CD4-positive, alpha-beta T cell treated with Interferon alpha-2 for 1 hour (primary cell): Measurements from ENCODE around the gene COLEC11.
"Not testable (repeated sequence)": the region's sequence is repeated elsewhere in the genome, so short reads cannot be mapped to it uniquely, and the experiment has no call there.

Source experiments
- DNase-seq, 2 donors: peaks; one replicate each; pipeline ENCODE4 v3.0.0-alpha.2; 2020 to 2022

Gene COLEC11

GRCh38 chr2:3626118-3626811 is 31.4 kb downstream of the COLEC11 start:
- no peak for DNase-seq

GRCh38 chr2:3626812-3627499 is 32.0 kb downstream of the COLEC11 start:
- DNase-seq, result no peak

- DNase-seq, result no peak
Measured at GRCh38 chr2:3627500-3628100, 32.7 kb downstream of the COLEC11 start.

GRCh38 chr2:3628241-3628679 is 33.3 kb downstream of the COLEC11 start:
- no peak for DNase-seq

DNA sequence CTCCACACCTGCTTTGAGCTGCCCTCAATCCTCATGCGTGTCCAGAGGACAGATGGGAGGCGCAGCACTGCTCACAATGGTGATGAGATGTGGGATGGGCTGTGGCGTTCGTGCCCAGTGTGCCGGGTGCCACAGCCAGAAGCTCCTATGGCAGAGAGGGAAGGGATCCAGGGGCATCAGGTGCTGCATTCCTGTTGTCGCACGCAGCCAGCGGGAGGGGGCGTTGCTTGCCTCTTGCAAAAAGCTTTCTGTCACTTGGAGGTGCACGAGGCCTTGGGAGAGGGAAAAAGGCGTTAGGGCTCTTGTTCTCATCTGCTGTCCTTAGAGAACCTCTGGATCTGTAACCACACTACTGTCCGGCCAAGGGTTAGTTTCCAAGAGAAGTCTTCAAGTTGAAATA is 33.9 kb downstream of the COLEC11 start:
- DNase-seq, result no peak

GRCh38 chr2:3630631-3631030 is 35.7 kb downstream of the COLEC11 start:
- no peak for DNase-seq

DNA sequence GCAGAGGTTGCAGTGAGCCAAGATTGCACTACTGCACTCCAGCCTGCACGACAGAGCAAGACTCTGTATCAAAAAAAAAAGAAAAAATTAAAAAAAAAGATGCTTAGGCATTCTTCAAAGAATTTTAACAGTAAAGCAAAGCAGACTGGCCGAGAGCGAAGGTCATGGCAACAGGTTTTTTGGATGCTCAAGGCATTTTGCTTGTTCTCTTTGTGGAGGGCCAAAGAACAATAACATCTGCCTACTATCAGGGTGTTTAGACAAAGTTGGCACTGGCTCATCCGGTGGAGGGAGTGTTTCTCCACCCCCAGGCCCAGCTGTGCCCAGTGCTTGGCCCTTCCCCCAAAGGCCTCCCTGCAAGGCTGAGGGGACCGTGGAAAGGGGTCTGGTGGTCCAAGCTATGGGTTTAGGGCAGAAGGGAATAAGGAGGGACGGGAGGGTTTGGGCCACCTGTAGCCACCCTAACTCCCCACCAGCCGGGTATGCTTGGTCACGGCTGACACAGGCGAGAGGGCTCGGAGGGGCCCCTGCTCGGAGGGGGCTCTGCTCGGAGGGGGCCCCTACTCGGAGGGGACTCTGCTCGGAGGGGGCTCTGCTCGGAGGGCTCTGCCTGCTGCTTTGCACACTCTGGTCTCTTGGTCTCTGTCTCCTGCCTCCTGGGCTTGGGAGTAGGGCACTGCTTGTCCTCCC is 36.4 kb downstream of the COLEC11 start:
- no peak for DNase-seq

DNA sequence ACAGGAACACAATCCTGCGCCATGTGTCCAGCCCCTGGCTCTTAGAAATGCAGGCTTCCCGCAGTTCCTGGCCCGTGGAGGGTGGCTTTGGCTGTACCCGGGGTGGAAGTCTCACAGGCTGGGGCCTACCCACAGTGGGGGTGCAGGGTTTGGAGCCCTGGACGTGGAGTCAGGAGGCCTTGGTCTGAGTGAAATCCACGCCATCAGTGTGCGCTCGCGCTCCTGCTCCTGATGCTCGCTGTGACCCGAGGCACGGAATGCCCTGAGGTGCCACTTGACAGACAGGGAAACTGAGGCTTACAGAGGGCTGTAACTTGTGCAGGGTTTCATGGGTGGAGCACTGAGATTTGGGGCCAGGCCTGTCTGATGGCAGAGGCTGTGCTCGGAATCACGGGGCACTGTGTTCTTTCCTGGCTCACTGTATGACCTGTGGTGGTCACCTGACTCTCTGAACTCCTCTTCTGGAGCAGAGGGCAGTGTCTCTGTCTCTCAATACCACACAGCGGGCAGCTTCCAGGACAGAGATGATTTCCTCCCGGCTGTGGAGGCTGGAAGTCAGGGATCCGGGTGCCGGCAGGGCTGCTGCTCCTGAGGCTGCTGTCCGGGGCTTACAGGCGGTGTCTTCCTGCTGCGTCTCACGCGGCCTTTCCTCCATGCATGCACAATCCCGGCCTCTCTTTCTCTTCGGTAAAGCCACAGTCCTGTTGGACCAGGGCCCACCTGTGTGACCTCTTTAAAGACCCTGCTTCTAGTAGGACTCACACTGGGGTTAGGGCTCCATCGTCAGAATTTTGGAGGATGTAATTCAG is 37.1 kb downstream of the COLEC11 start:
- no peak for DNase-seq

DNA sequence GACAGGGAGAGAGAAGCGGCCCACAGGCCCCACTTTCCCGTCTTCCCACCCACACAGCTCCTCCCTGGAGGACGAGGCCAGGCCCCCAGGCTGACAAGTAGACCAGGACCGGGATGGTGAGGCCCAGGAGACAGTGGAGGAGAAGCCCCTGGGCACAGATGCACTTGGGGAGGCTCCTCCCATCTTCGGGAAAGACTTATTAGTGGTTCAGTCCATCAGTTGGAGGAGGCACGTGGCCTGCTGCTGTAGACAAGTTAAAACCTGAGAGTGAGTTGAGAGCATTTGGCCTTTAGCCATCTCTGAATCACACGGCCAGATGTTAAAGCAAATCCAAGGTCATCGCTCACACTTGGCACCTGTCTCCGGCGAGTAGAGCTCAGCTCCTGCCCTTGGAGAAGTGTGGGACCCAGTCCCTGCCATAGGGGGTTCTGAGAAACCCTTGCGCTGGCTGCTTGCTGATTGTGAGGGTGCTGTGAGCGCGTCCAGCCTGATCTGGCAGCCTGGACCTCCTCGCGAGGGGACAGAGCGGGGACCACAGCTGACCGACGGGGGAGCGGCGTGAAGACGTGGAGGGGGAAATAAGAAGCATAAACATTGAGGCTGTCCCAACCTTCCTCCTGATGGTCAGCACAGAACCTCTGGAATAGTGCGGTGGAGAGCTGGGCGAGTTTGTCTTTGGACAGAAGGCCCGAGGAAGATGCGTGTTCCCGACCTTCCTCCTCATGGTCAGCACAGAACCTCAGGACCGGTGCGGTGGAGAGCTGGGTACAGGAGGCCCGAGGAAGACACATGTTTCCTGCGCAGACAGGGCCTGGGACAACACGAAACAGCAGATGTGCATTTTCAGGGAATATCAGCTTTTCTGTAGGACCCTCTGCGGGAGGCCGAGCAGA is 38.4 kb downstream of the COLEC11 start:
- DNase-seq, result no peak

- no peak for DNase-seq
Measured at GRCh38 chr2:3633982-3634595, 39.2 kb downstream of the COLEC11 start.

- no peak for DNase-seq
Measured at GRCh38 chr2:3634596-3635121, 39.7 kb downstream of the COLEC11 start.

DNA sequence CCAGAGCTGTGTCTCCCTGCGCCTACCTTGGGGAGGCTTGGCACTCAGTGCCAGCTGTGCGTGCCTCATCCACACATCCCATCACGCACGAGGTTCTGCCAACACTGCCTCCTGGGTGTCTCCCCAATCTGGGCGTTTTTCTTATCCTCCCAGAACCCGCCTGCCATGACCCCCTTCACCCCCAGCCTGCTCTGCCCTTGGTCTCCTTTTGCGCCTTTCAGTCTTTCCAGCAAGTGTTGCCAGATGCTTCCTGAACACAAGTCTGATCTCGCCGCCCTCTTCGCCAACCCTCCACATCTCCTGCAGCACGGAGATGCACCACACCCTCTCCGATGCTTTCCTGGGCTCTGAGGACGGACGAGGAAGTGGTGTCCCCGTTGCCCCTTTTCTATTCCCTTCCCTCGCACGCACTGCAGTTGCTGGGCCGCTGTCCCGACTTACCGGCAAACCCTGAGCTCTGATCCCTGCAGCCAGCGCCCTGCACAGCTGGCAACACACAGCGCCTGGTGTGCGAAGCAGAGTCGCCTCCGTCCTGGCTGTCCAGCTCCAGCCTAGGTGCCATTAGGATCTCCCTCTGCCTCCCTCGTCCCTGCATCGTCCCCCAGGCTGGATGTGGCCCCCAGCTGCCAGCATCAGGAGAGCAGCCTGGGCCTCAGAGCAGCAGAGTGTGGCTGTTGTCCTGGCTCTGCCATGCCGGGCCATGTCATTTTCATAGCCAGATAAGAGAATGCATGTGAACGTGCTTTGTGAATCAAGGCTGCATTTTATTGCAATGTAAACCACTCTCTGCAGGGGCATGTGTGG is 40.5 kb downstream of the COLEC11 start:
- DNase-seq, result no peak

DNA sequence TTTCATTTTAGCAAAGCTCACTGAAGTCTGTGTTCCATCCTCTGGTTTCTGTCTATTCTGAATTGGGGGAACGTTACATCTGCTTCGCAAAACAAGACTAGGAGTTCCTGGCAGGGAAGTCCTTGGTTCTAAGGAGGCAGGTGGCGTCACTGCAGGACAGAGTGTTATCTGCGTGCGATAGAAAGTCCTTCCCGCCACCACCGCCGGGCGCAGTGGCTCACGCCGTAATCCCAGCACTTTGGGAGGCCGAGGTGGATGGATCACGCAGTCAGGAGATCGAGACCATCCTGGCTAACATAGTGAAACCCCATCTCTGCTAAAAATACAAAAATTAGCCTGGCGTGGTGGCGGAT is 41.0 kb downstream of the COLEC11 start:
- not testable (repeated sequence) for DNase-seq

GRCh38 chr2:3636586-3637310 is 41.8 kb downstream of the COLEC11 start:
- no peak for DNase-seq

GRCh38 chr2:3637311-3637675 is 42.4 kb downstream of the COLEC11 start:
- no peak for DNase-seq

DNA sequence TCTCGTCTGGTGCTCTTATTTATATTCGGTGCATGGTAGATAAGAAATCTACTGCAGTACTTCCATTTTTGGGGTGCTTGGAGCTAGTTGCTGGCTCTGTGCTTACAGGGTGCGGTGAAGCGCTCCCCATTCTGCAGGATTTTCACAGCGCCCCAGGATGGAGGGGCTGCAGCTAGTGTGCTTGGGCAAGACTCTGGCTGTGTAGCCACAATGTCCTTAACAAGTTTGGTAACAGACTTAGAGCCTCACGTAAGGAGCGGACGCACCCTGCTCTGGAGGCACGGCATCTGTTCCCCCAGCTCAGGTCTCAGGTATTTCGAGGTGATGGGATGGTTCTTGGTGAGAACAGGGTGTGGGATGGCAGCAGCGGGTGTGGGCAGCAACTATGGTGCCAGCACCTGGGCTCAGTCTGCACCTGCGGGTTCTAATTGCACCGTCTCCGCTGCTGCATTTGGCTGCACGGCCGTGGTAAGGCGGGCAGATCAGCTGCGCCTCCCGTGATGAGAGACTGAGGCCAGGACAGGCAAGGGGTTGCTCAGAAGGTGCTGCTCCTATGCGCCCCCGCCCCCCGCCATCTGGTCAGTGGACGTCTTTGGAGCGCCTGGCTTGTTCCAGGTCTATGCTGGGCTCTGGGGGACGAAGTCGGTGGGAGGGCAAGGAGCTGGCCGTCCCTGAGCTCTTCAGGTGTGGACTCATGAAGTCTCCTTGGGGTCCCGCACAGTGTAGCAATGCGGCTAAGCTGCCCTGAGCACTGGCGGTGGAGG is 43.0 kb downstream of the COLEC11 start:
- no peak for DNase-seq

DNA sequence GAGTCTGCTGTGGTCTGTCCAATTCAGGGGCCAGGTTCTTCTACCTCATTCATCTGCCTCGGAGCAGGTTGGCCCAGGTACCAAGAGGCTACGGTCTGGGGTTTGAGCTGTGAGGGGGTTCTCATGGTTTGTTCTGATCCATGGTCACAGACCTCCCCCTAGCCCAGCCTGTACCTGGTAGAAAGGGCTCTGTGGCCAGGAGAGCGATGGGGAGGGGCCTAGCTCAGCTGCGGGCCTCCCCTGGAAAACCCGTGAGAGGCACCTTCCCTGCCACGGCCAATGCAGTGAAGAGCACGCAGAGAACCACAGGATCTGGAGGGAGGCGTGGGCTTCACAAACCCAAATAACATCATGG is 43.5 kb downstream of the COLEC11 start:
- DNase-seq, result no peak

GRCh38 chr2:3639015-3639630 is 44.2 kb downstream of the COLEC11 start:
- no peak for DNase-seq
